GM19438 (cell line): ENCODE data around the gene GATD1.

Experiments
- ATAC-seq: cut with Tn5 transposase; IDR thresholded peaks from one replicate; pipeline ENCODE4 v1.9.1; 2021; ENCODE audit warnings: low read depth; ENCODE audit not compliant: unreplicated experiment

Gene GATD1

DNA sequence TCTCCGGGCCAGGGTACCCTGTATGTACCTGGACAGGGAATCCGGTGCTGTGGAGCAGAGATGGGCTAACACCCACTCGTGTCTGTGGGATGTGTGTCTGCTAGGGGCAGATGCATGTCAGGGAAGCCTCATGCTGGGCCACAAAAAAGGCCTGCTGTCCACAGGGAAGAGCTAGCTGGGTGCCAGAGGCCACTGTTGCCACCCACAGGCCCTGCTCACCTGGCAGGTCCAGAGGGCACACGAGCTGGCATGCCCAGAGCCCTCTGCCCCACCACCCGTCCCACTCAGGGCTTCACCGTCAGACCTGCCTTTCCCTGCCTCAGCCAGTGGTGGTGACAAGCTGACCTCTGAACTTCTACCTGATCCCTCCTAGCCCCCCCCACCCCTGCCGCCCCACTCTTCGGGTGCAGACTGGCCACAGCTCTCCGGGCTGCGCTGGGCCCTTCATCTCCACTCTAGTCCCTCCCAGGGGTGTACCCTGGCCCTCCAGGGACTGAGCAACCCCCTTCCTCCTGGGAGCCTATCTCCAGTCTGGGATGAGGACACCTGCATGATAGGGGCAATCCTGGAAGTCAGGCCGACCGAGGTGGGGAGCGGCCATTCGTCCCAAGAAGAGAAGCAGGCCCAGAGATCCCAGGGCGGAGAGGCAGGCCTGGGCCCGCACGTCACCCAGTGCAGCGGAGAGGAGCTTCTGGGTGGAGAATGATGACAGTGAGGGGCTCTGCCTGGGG is 19.4 kb upstream of the GATD1 start:
- no peak for ATAC-seq

GRCh38 chr11:795634-796564 is 18.6 kb upstream of the GATD1 start:
- no peak for ATAC-seq

DNA sequence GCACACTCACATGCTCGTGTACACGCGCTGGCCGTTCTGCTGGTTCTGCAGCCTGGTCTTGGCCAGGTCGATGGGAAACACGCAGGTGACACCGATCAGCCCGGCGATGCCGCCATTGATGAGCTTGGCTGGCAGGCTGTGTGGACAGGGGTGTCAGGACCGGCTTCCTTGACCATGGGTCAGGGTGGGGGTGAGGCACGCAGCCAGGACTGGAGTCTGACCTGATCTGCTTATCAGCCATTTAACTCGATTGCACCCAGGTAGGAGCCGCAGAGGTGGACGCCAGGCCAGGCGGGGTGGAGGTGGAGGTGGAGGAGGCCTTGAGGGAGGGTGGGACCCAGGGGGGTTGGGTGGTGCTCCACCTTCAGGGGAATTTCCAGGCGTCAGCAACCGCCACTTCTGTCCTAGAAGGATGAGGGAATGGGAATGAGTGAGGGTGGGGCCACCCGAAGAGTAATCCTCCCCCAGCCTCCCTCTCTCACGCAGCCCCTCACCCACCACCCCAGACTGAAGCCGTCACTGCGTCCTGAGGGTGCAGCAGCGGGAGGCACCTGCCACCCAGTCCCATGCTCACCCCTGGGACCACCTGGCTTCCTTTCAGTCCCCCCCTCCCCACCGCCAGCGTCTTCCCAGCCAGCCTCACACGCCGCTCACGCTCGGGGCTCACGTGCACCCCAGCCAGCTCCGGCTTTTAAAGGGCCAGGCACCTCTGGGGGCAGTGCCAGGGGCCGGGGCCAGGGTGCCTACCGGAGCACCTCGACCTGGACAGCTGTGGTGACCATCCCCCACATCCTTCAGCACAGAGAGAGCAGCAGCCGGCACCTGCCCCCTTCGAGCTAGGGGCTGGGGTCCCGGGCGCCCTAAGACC is 17.7 kb upstream of the GATD1 start:
- no peak for ATAC-seq

GRCh38 chr11:794013-794765 is 16.9 kb upstream of the GATD1 start:
- no peak for ATAC-seq

DNA sequence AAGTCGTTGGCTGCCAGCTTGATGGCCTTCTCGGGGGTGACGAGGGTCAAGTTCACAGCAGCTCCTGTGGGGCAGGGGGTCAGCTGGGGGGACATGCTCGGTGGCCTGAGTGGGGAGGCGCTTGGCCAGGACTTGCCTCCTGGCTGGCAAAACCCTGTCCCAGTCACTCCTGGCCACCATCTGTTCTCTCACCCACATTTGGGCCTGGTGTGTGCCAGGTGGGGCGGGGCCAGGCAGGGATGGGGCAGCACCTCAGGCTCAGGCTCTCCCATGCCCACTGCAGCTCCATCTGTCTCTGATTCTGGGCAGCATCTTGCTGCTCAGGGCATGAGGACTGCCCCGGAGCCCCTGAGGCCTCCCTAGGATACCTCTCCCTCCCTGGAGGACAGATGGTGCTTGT is 16.3 kb upstream of the GATD1 start:
- ATAC-seq: no peak

- ATAC-seq: no peak
These were observed 15.6 kb upstream of the GATD1 start for GRCh38 chr11:792873-793272.

- no peak for ATAC-seq
These were observed 15.2 kb upstream of the GATD1 start for GRCh38 chr11:792535-792821.

GRCh38 chr11:791658-792534 is 14.6 kb upstream of the GATD1 start:
- no peak for ATAC-seq

DNA sequence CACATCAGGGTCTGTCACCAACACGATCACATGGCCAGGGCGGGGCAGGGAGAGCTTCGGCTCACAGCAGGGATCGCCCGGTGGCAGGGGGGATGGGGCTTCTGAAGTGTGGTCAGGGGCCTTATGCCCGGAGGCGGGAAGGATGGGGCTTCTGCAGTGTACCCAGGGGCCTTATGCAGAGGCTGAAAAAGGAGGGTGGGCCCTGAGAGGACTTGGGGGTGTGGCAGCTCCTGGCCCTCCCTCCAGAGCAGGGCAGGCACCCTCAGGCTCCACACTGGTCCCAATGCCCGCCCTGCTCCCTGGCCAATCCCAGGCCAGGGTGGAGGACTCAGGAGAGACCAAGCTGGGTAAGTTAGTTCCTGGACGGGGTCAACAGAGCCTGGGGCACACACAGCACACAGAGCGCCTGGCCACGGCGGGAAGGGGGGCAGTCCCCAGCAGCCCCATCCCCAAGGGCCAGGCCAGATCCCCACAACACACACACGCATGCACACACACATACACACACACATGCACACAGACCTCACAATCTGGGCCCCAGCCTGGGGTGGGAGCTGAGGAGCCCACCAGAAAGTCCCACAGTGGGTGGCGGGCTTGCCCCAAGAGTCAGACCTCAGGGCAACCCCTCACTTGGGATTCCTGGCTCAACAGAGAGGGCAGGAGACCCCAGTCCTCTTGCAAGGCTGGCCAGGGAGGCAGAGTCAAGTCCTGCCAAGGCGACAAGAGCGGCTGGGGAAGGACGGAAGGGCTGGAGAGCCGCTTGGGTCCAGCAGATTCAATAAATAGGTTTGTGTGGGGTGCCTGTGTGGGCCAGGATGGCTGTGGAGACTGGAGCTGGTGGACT is 13.7 kb upstream of the GATD1 start:
- ATAC-seq: no peak

GRCh38 chr11:789943-790342 is 12.7 kb upstream of the GATD1 start, which contains the start of gene CEND1:
Gene CEND1 (minus strand): TSS chr11:790090. CDS start chr11:788576, 1,514 bp downstream.
- ATAC-seq: no peak

DNA sequence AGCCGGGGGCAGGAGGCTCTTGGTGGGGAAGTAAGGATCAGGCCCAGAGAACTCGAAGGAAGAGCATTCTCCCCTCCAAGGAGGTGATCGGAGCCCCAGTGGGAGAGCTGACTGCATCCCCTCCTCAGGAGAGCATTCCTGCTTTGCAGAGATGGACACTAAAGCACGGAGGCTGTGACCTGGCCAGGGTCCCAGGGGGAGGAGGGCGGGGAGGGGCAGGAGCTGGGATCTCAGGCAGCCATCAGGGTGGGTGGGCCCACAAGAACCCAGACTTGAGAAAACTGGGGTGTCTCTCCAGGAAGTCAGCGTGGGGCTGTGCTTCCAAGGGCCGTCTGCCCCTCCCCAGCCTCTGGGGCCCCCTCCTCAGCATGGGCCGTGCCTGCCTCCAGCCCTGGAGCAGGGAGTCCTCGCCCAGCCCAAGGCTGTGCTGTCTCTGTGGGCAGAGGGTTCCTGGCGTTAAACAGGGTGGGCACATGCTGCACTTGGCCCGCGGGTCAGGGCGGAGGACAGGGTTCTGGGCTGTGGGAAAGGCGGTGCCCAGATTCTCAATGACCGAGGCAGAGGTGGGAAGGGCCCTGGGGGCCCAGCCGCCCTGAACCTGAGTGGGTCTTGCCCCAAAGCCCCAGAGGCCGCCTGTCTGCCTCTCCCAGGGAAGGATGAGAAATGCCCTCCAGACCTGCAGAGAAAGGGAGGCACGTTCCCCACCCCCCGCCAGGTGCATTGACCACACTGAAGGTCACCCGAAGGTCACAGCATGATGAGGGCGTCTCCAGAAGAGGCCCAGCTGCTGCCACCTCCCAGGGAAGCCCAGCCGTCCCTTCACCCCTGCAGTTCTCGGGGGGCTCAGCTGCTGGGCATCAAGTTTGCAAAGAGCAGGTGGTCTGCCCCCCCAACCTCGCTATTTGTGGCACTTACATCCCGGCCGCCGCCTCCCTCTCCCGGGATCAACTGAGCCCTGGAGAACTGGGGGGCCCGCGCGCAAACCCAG is 12.0 kb upstream of the GATD1 start:
- ATAC-seq: no peak

DNA sequence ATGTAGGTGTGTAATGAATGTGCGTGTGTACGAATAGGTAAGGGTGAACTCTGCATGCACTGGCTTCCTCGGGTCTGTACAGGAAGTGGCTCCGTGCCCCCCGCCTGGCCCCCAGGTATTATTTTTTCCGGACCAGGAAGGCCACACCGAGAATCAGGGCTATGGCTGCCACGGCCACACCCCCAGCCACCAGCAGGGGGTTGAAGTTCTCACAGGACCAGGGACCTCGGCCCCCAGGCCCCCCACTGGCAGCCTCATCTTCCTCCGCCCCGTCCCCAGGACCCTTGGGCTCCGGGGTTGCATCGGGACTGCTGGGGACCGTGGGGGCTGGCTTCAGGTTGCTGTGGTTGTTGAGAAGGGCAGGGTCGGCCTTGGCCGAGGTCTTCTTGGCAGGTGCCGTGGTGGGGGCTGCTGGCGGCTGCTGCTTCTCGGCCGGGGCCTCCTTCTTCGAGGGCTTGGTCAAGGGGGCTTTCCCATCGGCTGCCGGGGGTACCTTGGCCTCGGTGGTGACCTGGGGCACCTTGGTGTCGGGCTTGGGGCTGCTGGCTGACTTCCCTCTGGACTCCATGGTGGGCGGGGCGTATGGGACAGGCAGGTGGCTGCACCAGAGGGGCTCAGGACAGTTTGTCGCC is 10.8 kb upstream of the GATD1 start:
- ATAC-seq: no peak

DNA sequence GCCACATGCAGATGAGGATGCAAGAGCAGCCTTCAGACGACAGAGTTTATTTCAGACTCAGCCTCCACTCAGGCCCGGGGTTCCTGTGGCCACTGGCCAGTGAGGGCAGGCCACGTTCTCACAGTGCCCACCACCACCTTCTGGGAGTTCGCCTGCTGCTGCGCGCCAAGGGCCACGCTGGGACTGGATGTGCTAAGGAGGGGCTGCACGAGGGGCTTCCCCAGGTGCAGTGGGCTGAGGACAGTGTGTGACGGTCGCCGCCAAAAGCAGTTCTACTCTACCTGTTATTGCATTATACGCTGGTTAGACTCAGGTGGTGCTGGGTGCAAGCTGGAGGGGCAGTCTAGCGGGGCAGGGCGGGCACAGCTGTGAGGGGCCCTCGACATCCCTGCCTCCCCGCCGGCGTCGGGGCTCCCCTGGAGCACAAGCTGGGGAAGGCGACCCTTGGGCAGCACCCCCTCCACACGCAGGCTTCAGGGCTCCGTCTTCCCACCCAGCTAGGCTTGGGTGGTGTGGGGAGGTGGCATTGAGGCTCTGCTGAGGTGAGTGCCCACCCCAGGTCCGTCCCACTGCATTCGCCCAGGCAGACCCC is 9.9 kb upstream of the GATD1 start:
- ATAC-seq: no peak

- no peak for ATAC-seq
These were observed 9.2 kb upstream of the GATD1 start for GRCh38 chr11:786235-787083.

GRCh38 chr11:783581-784015 is 6.3 kb upstream of the GATD1 start:
- ATAC-seq: no peak
